Urothelium cell line (cell line): ENCODE data around the gene MMS22L.

ENCODE experiments used
- DNase-seq: peaks from one replicate; pipeline ENCODE4 v3.0.0; 2011; ENCODE audit warnings: low spot score, mixed read lengths
- FAIRE-seq: peaks from 2 replicates; lab custom pipeline; 2011; peaks lifted over from hg19 to GRCh38; lab: Jason Lieb, UNC

The MMS22L gene

GRCh38 chr6:97282726-97283617 is at the start of gene MMS22L:
Gene MMS22L (minus strand): TSS chr6:97283216. CDS start chr6:97282477, 739 bp downstream.
- DNase-seq, result peak; percentile 86
- FAIRE-seq, result no peak

- DNase-seq, result no peak
Observed at GRCh38 chr6:97322811-97323210, 39.8 kb upstream of the MMS22L start.

GRCh38 chr6:97322226-97322625 is 39.2 kb upstream of the MMS22L start:
- FAIRE-seq (no peak), DNase-seq (no peak)

More at GRCh38 chr6:97322811-97323210, 39.8 kb upstream of the MMS22L start:
- no peak for FAIRE-seq

GRCh38 chr6:97316978-97317377 is 34.0 kb upstream of the MMS22L start:
- DNase-seq, result no peak
- FAIRE-seq, result no peak

- DNase-seq (no peak), FAIRE-seq (no peak)
Observed at GRCh38 chr6:97312241-97312640, 29.2 kb upstream of the MMS22L start.

- DNase-seq, result no peak
- FAIRE-seq, result no peak
Observed at GRCh38 chr6:97306544-97307320, 23.7 kb upstream of the MMS22L start.

GRCh38 chr6:97305414-97306066 is 22.5 kb upstream of the MMS22L start:
- DNase-seq (no peak), FAIRE-seq (no peak)

GRCh38 chr6:97304701-97305100 is 21.7 kb upstream of the MMS22L start:
- FAIRE-seq (no peak), DNase-seq (no peak)

GRCh38 chr6:97294451-97294850 is 11.4 kb upstream of the MMS22L start:
- no peak for DNase-seq

GRCh38 chr6:97293198-97293696 is 10.2 kb upstream of the MMS22L start:
- DNase-seq, result no peak
- no peak for FAIRE-seq

More at GRCh38 chr6:97294451-97294850, 11.4 kb upstream of the MMS22L start:
- no peak for FAIRE-seq

GRCh38 chr6:97292671-97293070 is 9.7 kb upstream of the MMS22L start:
- DNase-seq, result no peak
- no peak for FAIRE-seq

- DNase-seq (no peak), FAIRE-seq (no peak)
Observed at GRCh38 chr6:97291896-97292295, 8.9 kb upstream of the MMS22L start.

GRCh38 chr6:97289332-97289731 is 6.3 kb upstream of the MMS22L start:
- FAIRE-seq, result no peak

GRCh38 chr6:97288188-97288587 is 5.2 kb upstream of the MMS22L start:
- DNase-seq, result no peak
- no peak for FAIRE-seq

More at GRCh38 chr6:97289332-97289731, 6.3 kb upstream of the MMS22L start:
- DNase-seq, result no peak

- no peak for FAIRE-seq
Observed at GRCh38 chr6:97282238-97282725, 734 bp downstream of the MMS22L start.

GRCh38 chr6:97280766-97281165 is 2.2 kb downstream of the MMS22L start:
- DNase-seq, result no peak
- FAIRE-seq, result no peak

More at GRCh38 chr6:97282238-97282725, 734 bp downstream of the MMS22L start:
- DNase-seq, result no peak

GRCh38 chr6:97275804-97276203 is 7.2 kb downstream of the MMS22L start:
- FAIRE-seq (no peak), DNase-seq (no peak)

- DNase-seq (no peak), FAIRE-seq (no peak)
Observed at GRCh38 chr6:97269821-97270220, 13.2 kb downstream of the MMS22L start.

- DNase-seq, result no peak
- FAIRE-seq, result no peak
Observed at GRCh38 chr6:97262676-97263075, 20.3 kb downstream of the MMS22L start.

- FAIRE-seq (no peak), DNase-seq (no peak)
Observed at GRCh38 chr6:97246842-97247241, 36.2 kb downstream of the MMS22L start.

- peak; percentile 21 for DNase-seq
- FAIRE-seq, result no peak
Observed at GRCh38 chr6:97240222-97240621, 42.8 kb downstream of the MMS22L start.
